ENCODE measurements around the gene ANKMY1. TPM values are rescaled to one million over a fixed set of nuclear protein-coding genes. Genes with fewer than 3 reads are reported as not detected.

The ANKMY1 gene
- total and polyA plus RNA-seq, 2 of the 8 experiments (the other 6 are each of a cell fraction or from before 2014, with no cell fraction given), result 4.5 to 4.8 TPM

GRCh38 chr2:240560480-240561324, 2.9 kb upstream of the ANKMY1 start:
- Histone ChIP-seq H2BK15ac (ENCODE audit: low read length) (no peak overlapping the region), H3K14ac (ENCODE audit: insufficient read length) (no peak overlapping the region), H2BK5ac (ENCODE audit: low read depth, low read length) (no peak overlapping the region), H3K4me1 (replicated peaks in 1 of 4; ENCODE audit: control insufficient read depth in 3 of 4, insufficient read depth in 4 of 4, low read length in 3 of 4) (peaks cover 0 to 20% (median 13%) of the 10 kb centered on the region in 4 experiments; a peak in 5 of 7 replicates), H3K9me3 (ENCODE audit: insufficient read depth in 2 of 2, low read depth in 1 of 2, low read length in 1 of 2) (no peaks in the 10 kb centered on the region), H2BK20ac (ENCODE audit: low read length) (no peak overlapping the region), H4K5ac (ENCODE audit: insufficient read length, low read depth, low read length) (peak overlapping the region; percentile 57), H3K4me2 (ENCODE audit: insufficient read depth in 1 of 2, low read depth in 2 of 2, low read length in 2 of 2) (peak overlapping the region; percentile 82 to 84), H3K27me3 (replicated peaks in 1 of 4; ENCODE audit: control insufficient read depth in 3 of 4, extremely low read depth in 1 of 4, insufficient read depth in 3 of 4, low read length in 3 of 4) (peaks cover 3 to 33% (median 22%) of the 10 kb centered on the region in 4 experiments), H3K36me3 (ENCODE audit: control insufficient read depth in 2 of 4, insufficient read depth in 4 of 4, low read length in 3 of 4) (no peaks in the 10 kb centered on the region; a peak in 1 of 8 replicates), H3K56ac (replicated peaks; ENCODE audit: insufficient read length, low read depth, low read length) (no peak overlapping the region), H3K27ac (ENCODE audit: low read depth, low read length) (peak overlapping the region; percentile 67; the same call in 1 of the 2 replicates), H2BK120ac (replicated peaks; ENCODE audit: low read depth, low read length) (no peak overlapping the region), H2AFZ (ENCODE audit: low read length) (no peak overlapping the region), H3K4me3 (ENCODE audit: extremely low read depth in 1 of 4, insufficient read depth in 2 of 4, low read depth in 3 of 4, low read length in 4 of 4) (peak overlapping the region; percentile 62 to 88 (median 65)), H3K18ac (ENCODE audit: extremely low read depth, low read length) (peak overlapping the region; percentile 92; the same call in 1 of the 2 replicates), H4K20me1 (replicated peaks in 1 of 2; ENCODE audit: control insufficient read depth in 1 of 2, insufficient read depth in 2 of 2, low read length in 2 of 2) (peaks cover 0 to 4% of the 10 kb centered on the region in 2 experiments), H3K23ac (ENCODE audit: insufficient read length) (no peak overlapping the region), H3K23me2 (ENCODE audit: low read depth, low read length) (peaks cover 4% of the 10 kb centered on the region; the same call in 1 of the 2 replicates), H4K8ac (ENCODE audit: extremely low read depth, insufficient read depth, low read length) (peak overlapping the region; percentile 65; the same call in 1 of the 2 replicates), H3K79me1 (ENCODE audit: low read depth, low read length) (no peaks in the 10 kb centered on the region), H2BK12ac (ENCODE audit: low read depth, low read length) (no peak overlapping the region), H3K4ac (replicated peaks; ENCODE audit: insufficient read length, low read depth, low read length) (no peak overlapping the region), H3K79me2 (ENCODE audit: control insufficient read depth in 1 of 2, insufficient read depth in 2 of 2, low read length in 2 of 2) (no peaks in the 10 kb centered on the region), H3K9ac (replicated peaks in 1 of 4; ENCODE audit: extremely low read depth in 1 of 4, low read depth in 3 of 4, low read length in 3 of 4) (peak overlapping the region in 3 of 4 experiments; percentile 60 to 80 (median 68); a peak in 5 of 7 replicates), H4K91ac (replicated peaks; ENCODE audit: insufficient read length, low read length) (no peak overlapping the region), H2AK5ac (ENCODE audit: low read depth, low read length) (no peak overlapping the region)
- ChIA-PET CTCF (ENCODE audit: partially characterized antibody) (interaction anchor here (1.0 to 1.3 kb wide), 2 partner anchors 26 to 61 kb away, joined by 3 read pairs; partner anchors contain the start of gene CAPN10), POLR2A (ENCODE audit: partially characterized antibody) (interaction anchor here (0.7 to 1.3 kb wide), 5 partner anchors 12 to 59 kb away, joined by 3 to 6 read pairs (median 3); partner anchors contain the start of gene CAPN10)
- FAIRE-seq (no peak), DNase-seq (ENCODE audit: low read depth in 1 of 2, low spot score in 2 of 2) (peak; percentile 91 to 98)
- 1% methylated on average over 66 of the region's 101 CpGs; no CpG with 5 or more reads in 1 of the 2 experiments for WGBS, 2 experiments (ENCODE audit: extremely low coverage in 1 of 2, insufficient coverage in 1 of 2, insufficient read length in 1 of 2, insufficient replicate concordance in 2 of 2, low coverage in 1 of 2, low lambda C conversion rate in 2 of 2, missing lambda C conversion rate in 1 of 2)
- TF ChIP-seq GABPA (IDR thresholded peaks at IDR 0.05; ENCODE audit: borderline replicate concordance, insufficient read depth, low read length), result peak; percentile 27; the same call in 1 of the 2 replicates
- no peak for TF ChIP-seq KDM5A (IDR thresholded peaks at IDR 0.05; ENCODE audit: low read length)
- TF ChIP-seq TAF7 (optimal IDR thresholded peaks at IDR 0.05; ENCODE audit: borderline replicate concordance, low read depth, low read length), result no peak
- TF ChIP-seq TBP (IDR thresholded peaks at IDR 0.05; ENCODE audit: low read depth, low read length), result peak; percentile 77; the same call in 1 of the 2 replicates
- TF ChIP-seq, protein P1, sequence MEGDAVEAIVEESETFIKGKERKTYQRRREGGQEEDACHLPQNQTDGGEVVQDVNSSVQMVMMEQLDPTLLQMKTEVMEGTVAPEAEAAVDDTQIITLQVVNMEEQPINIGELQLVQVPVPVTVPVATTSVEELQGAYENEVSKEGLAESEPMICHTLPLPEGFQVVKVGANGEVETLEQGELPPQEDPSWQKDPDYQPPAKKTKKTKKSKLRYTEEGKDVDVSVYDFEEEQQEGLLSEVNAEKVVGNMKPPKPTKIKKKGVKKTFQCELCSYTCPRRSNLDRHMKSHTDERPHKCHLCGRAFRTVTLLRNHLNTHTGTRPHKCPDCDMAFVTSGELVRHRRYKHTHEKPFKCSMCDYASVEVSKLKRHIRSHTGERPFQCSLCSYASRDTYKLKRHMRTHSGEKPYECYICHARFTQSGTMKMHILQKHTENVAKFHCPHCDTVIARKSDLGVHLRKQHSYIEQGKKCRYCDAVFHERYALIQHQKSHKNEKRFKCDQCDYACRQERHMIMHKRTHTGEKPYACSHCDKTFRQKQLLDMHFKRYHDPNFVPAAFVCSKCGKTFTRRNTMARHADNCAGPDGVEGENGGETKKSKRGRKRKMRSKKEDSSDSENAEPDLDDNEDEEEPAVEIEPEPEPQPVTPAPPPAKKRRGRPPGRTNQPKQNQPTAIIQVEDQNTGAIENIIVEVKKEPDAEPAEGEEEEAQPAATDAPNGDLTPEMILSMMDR (IDR thresholded peaks at IDR 0.05; ENCODE audit: control extremely low read depth in 1 of 3, insufficient read depth in 1 of 3, low read depth in 1 of 3, low read length in 3 of 3), result peak in 1 of 3 experiments; percentile 27; a peak in 2 of 4 replicates
- peak; percentile 78 for TF ChIP-seq PHF8 (conservative IDR thresholded peaks at IDR 0.05; ENCODE audit: low read depth, low read length)
- no peak for TF ChIP-seq CHD2 (IDR thresholded peaks at IDR 0.05; ENCODE audit: low read length)
- peak; percentile 46 for TF ChIP-seq ASH2L (IDR thresholded peaks at IDR 0.05; ENCODE audit: low read length)
